Endodermal cell (in vitro differentiated cells): ENCODE results near the gene DCTPP1. TPM values are rescaled to one million over a fixed set of nuclear protein-coding genes. Genes with fewer than 3 reads are reported as not detected.
A peak's percentile ranks its signal among the peaks of the same experiment; 100 is the strongest.

Source experiments
- DNase-seq: peaks from one replicate; pipeline ENCODE4 v3.0.0-alpha.2; 2017
- H3K27ac ChIP-seq: 2 replicates; pipeline ENCODE4 v1.5.1; 2013; ENCODE audit warnings: mild to moderate bottlenecking, low read depth, low read length, moderate library complexity
- H3K27me3 ChIP-seq: 2 replicates; pipeline ENCODE4 v1.6.1; 2013; ENCODE audit warnings: mild to moderate bottlenecking, low read length, moderate library complexity; ENCODE audit not compliant: insufficient read depth, control insufficient read depth, poor library complexity, severe bottlenecking
- H3K36me3 ChIP-seq: 2 replicates; pipeline ENCODE4 v1.7.0; 2013; ENCODE audit warnings: mild to moderate bottlenecking, low read length, moderate library complexity; ENCODE audit not compliant: control insufficient read depth, insufficient read depth
- H3K4me1 ChIP-seq: one replicate; pipeline ENCODE4 v1.7.0; 2013; ENCODE audit warnings: low read length; ENCODE audit not compliant: control insufficient read depth, insufficient read depth
- H3K4me3 ChIP-seq: 2 replicates; pipeline ENCODE4 v1.5.1; 2013; ENCODE audit warnings: mild to moderate bottlenecking, low read length, moderate library complexity
- H3K9ac ChIP-seq: 2 replicates; pipeline ENCODE4 v1.6.1; 2013; ENCODE audit warnings: mild to moderate bottlenecking, low read length, moderate library complexity; ENCODE audit not compliant: poor library complexity, severe bottlenecking; ENCODE audit errors: extremely low read depth
- H3K9me3 ChIP-seq: 2 replicates; pipeline ENCODE4 v1.6.1; 2013; ENCODE audit warnings: mild to moderate bottlenecking, low read length, moderate library complexity; ENCODE audit not compliant: control insufficient read depth
- H3K27ac Mint-ChIP-seq: 2 replicates; pipeline ENCODE4 v1.8.0; 2020; ENCODE audit warnings: mixed read lengths
- H3K27me3 Mint-ChIP-seq: 2 replicates; pipeline ENCODE4 v1.8.0; 2021; ENCODE audit warnings: mild to moderate bottlenecking, mixed read lengths; ENCODE audit not compliant: insufficient read depth
- H3K36me3 Mint-ChIP-seq: 2 replicates; pipeline ENCODE4 v1.8.0; 2020; ENCODE audit warnings: low read depth, mixed read lengths
- H3K4me1 Mint-ChIP-seq: 2 replicates; pipeline ENCODE4 v1.8.0; 2020; ENCODE audit warnings: mixed read lengths
- H3K4me3 Mint-ChIP-seq: 2 replicates; pipeline ENCODE4 v1.8.0; 2020; ENCODE audit warnings: mild to moderate bottlenecking, moderate library complexity, mixed read lengths
- H3K9me3 Mint-ChIP-seq: 2 replicates; pipeline ENCODE4 v1.8.0; 2020; ENCODE audit warnings: mild to moderate bottlenecking, mixed read lengths
- WGBS, 2 experiments: methylation state at CpG; one replicate each; pipeline versions ENCODE4 v1.1.5 to v1.1.7; 2013; ENCODE audit warnings: missing lambda C conversion rate in 2 of 2, mixed read lengths in 1 of 2; ENCODE audit not compliant: insufficient coverage in 1 of 2, insufficient read length in 1 of 2; 5-methylcytosine and 5-hydroxymethylcytosine counted together
- total RNA-seq, 2 donors: library from RNA; stranded (reverse); fragmentation: NEBNext Ultra II Directional in 1 of 2; extraction: Animal tissue kit (Norgen Biotek cat#: 25700) in 1 of 2; gene quantifications; 2 replicates in 1 of 2; 3 replicates in 1 of 2; pipeline ENCODE4 v1.2.1, GENCODE V29; 2021
- TF ChIP-seq, protein P1 (sequence below): fragments of 200-600 bp; sonication (generic); conservative IDR thresholded peaks from 2 replicates; pipeline ENCODE4 v1.5.0; 2021; ENCODE audit warnings: antibody characterized with exemption, mild to moderate bottlenecking

Gene DCTPP1
- total RNA-seq, 2 donors from 2014 or later, result 54.8 to 61.9 TPM

DNA sequence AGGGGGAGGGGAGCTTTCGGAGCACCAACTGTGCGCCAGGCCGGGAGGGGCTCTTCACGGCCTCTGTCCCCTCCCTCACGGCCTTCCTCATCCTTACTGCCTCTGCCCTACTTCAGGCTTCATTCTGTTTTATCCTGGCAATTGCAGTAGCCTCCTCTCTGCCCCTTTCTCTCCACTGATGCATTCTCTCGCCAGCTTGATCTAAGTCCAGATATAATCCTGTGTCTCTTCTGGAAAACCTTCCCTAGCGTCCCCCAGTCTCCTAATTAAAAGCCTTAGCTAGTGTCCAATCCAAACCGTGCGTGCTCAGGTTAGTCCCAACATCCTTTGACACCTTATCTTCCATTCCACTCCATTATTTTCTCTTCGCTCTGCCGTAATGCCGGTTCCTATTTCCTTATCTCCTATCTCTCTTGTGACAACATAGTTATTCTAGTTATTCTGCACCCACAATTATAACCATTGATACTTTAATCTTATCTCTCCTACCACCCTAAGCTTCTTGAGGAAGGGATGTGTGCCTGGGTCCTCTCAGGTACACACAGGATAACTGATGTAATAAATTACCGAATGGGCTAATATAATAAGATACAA is 33.7 kb downstream of the DCTPP1 start:
- H3K27ac Mint-ChIP-seq, result peak overlapping the region; percentile 90
- Histone ChIP-seq H3K4me1 (no peaks in the 10 kb centered on the region), H3K36me3 (peaks cover 25% of the 10 kb centered on the region), H3K9me3 (no peaks in the 10 kb centered on the region), H3K27ac (peak overlapping the region; percentile 100), H3K27me3 (no peaks in the 10 kb centered on the region), H3K9ac (peak overlapping the region; percentile 97), H3K4me3 (peak overlapping the region; percentile 89)
- WGBS, 2 experiments, result 11 to 17% methylated on average over 11 to 12 of the region's 13 CpGs
- H3K36me3 Mint-ChIP-seq, result peaks cover 16% of the 10 kb centered on the region
- no peaks in the 10 kb centered on the region for H3K27me3 Mint-ChIP-seq
- TF ChIP-seq, protein P1, sequence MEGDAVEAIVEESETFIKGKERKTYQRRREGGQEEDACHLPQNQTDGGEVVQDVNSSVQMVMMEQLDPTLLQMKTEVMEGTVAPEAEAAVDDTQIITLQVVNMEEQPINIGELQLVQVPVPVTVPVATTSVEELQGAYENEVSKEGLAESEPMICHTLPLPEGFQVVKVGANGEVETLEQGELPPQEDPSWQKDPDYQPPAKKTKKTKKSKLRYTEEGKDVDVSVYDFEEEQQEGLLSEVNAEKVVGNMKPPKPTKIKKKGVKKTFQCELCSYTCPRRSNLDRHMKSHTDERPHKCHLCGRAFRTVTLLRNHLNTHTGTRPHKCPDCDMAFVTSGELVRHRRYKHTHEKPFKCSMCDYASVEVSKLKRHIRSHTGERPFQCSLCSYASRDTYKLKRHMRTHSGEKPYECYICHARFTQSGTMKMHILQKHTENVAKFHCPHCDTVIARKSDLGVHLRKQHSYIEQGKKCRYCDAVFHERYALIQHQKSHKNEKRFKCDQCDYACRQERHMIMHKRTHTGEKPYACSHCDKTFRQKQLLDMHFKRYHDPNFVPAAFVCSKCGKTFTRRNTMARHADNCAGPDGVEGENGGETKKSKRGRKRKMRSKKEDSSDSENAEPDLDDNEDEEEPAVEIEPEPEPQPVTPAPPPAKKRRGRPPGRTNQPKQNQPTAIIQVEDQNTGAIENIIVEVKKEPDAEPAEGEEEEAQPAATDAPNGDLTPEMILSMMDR, result no peak
- H3K4me1 Mint-ChIP-seq, result peaks cover 30% of the 10 kb centered on the region
- no peak for DNase-seq
- no peaks in the 10 kb centered on the region for H3K9me3 Mint-ChIP-seq
- H3K4me3 Mint-ChIP-seq, result peak overlapping the region; percentile 93

DNA sequence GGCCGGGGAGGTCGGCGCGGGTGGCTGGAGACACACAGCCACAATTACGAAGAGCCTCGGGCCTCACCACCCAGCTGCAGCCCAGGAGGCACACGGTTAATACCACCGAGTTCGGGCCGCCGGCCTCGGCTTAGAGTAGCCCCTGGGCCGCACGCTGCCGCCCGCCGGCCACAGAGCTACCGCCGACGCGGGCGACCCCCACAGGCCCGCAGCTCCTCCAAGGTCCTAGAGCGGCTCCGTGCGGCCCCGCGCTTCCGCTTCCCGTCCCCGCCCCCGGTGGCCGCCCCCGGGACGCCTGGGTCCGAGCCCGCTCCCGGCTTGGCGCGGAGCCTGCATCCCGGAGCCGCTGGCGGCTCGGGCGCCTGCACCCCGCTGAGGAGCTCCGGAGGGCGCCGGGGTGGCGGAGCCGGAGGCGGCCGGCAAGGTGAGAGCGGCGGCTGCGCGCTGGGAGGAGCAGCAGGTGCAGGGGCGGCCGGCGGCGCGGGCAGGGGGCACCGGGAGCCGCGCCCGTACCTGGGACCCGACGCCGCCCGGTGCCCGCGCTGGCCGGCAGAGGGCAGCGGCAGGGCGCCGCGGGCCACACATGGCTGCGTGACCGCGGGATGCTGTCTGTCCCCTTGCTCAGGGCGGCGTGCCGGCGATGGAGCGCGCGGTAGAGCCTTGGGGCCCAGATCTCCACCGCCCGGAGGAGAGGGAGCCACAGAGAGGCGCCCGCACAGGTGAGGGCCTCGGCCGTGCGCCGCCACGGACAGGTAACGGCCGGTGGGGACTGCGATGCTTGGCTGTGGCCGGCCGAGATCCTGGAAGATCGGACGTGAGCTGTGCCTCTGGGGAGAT is 34.5 kb downstream of the DCTPP1 start, which contains the start of gene ZNF48:
Gene ZNF48, plus strand, starts transcription at position 266 of the 837 bp plus-strand sequence. Its CDS starts 375 bp downstream, at position 641.
- H3K4me3 Mint-ChIP-seq, result peak within 1 kb of the TSS; percentile 93
- H3K36me3 ChIP-seq, result peaks cover 25% of the 10 kb centered on the region
- peak within 1 kb of the TSS; percentile 95 for H3K27ac Mint-ChIP-seq
- no peaks in the 10 kb centered on the region for H3K27me3 ChIP-seq
- WGBS, 2 experiments, result 0% methylated on average over 26 to 103 of the region's 103 CpGs
- peak within 1 kb of the TSS; percentile 97 for H3K9ac ChIP-seq
- H3K4me1 Mint-ChIP-seq, result peaks cover 30% of the 10 kb centered on the region
- TF ChIP-seq, protein P1, result peak; percentile 62
- H3K27ac ChIP-seq, result peak within 1 kb of the TSS; percentile 100
- H3K4me3 ChIP-seq, result peak within 1 kb of the TSS; percentile 89
- DNase-seq, result peak; percentile 91
- H3K4me1 ChIP-seq, result no peaks in the 10 kb centered on the region
- no peaks in the 10 kb centered on the region for H3K9me3 ChIP-seq
- H3K36me3 Mint-ChIP-seq, result peaks cover 16% of the 10 kb centered on the region
- H3K27me3 Mint-ChIP-seq, result no peaks in the 10 kb centered on the region
- no peaks in the 10 kb centered on the region for H3K9me3 Mint-ChIP-seq

DNA sequence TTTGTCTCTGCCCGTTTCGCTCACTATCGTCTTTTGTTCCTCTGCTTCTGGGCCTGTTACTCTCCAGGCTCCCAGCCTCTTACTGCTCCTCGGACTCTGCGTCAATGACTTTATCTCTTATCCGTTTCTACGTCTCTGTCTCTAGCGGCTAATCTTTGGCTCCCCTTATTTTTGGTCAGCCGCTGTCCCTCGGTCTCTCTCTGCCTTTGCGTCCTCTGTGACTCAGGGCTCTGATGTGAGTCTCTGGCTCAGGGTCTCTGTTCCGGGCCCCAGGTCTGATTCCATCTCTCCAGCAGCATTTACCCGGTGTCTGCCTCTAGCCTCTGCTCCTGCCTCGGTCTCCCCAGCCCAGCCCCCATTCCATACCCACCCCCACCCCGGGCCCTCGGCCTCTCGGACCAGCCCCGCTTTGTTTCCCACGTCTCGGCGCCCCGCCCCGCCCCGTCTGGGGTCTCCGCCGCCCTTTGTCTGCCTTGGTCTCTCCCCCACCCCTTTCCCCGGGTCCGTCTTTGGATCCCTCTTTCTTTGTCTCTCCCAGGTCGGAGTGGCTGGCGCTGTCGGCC is 35.2 kb downstream of the DCTPP1 start:
- peak overlapping the region; percentile 93 for H3K4me3 Mint-ChIP-seq
- DNase-seq, result no peak
- Histone ChIP-seq H3K27ac (peak overlapping the region; percentile 100), H3K4me1 (no peaks in the 10 kb centered on the region), H3K4me3 (peak overlapping the region; percentile 89), H3K27me3 (no peaks in the 10 kb centered on the region), H3K9me3 (no peaks in the 10 kb centered on the region), H3K36me3 (peaks cover 25% of the 10 kb centered on the region), H3K9ac (peak overlapping the region; percentile 97)
- WGBS, 2 experiments, result 2 to 4% methylated on average over 14 to 31 of the region's 31 CpGs
- peak overlapping the region; percentile 95 for H3K27ac Mint-ChIP-seq
- TF ChIP-seq, protein P1, result no peak
- H3K27me3 Mint-ChIP-seq, result no peaks in the 10 kb centered on the region
- peaks cover 16% of the 10 kb centered on the region for H3K36me3 Mint-ChIP-seq
- peaks cover 27% of the 10 kb centered on the region for H3K4me1 Mint-ChIP-seq
- H3K9me3 Mint-ChIP-seq, result no peaks in the 10 kb centered on the region
